Measurements from ENCODE around the gene FAF1.
A peak's percentile ranks its signal among the peaks of the same experiment; 100 is the strongest.

Gene FAF1

DNA sequence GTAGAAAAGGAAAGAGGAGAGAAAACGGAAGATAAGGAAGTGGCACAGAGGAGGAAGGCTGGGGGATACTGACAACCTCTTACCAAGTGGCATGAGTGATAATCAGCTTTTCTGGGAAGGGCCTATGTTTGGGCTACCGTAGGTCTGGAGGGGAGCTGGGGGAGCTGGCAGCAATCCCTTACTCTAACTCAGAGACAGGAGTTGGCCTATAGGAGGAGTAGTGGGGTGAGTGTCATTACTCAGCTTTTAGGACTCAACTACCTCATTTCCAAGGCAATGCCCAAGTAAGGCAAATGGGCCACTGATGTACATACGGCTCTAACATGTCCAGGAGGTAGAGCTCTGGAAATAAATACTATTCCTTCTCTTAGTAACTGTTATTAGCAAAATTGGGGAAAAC lies 488.1 kb downstream of the FAF1 start:
- no peak for DNase-seq

DNA sequence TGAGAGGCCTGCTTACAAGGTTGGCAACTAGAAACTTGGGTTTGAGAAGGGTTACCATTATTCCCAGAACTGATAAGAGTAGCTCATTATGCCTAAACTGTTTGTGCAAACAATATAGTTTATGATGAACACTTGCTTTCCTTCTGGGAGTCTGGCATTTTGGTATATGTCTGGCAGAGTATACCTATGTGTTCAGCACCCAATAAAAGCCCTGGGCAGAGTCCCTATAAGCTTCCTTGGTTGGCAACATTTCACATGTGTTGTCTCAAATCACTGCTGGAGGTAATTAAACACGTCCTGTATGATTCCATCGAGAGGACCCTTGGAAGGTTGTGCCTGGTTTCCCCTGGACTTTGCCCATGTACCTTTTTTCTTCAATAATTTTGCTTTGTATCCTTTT lies 497.1 kb downstream of the FAF1 start:
- no peak for DNase-seq

DNA sequence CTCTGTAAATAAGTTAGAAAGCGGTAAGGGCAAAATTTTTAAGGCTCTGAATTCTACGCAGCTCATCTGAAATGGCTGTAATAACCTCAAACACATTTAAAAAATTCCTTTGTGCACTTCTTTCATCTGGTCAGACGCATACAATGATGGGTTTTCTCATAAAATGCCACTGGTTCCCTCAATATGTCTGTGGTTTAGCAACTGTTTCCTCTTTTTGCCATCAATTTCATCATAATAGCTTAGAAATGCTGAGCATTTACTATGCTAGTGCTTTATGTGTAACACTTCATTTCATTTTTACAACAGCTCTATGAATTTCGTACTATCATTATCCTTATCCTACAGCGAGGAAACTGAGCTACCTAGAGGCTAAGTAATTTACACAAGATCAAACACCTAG lies 501.6 kb downstream of the FAF1 start:
- no peak for DNase-seq

DNA sequence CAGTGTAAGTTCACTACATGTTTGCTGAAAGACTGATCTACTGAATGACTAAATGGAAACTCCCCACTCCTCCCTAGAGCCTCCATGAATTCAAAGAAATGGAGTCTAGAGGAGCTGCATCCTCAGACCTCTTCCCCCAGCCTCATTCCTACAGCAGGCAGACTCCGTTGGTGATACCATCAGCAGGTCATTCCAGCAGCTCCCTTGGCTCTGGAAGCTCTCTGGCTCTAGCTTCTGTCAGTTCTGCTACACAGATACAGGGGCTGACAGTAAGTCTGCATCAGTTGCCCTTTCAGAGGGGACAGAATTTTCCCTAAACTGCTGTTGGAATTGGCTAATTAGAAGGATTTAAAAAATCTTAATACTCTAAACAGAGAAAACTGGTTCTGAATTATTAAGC lies 505.2 kb downstream of the FAF1 start:
- no peak for DNase-seq

DNA sequence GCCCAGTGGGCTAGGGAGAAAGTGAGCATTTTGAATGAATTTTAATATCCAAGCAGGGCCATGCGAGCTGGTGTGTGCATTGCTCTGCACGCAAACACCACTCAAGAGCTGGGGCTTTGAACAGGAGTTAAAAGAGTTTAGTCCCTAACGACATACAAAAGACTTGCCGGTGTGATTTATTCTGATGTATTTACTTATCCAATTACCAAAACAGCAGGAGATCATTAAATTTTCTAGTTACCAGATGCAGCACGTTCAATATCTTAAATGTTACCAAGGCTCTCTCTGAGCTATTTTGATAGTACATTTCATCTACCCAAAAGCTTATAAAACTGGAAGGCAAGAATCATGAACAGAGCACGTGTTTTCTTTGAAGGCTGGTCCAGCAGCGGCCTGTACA lies 506.8 kb downstream of the FAF1 start:
- no peak for DNase-seq

DNA sequence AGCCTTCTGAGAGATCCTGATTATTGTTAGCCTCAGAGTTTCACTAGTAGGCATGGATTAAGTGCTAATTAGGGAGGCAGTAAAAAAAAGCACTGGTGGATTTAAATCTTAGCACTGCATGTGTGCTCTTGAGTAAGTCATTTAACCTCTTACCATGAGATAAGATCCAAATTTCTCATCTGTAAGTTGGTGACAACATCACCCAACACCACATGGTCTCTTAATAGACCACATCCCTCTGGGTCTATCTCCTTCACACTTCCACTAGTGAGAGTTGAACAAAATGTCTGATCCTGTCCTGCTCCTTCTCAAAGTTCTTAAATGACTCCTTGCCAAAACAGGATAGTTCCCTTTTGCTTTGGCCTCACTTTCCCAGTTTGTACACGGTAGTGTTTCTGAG lies 507.4 kb downstream of the FAF1 start:
- DNase-seq: no peak

DNA sequence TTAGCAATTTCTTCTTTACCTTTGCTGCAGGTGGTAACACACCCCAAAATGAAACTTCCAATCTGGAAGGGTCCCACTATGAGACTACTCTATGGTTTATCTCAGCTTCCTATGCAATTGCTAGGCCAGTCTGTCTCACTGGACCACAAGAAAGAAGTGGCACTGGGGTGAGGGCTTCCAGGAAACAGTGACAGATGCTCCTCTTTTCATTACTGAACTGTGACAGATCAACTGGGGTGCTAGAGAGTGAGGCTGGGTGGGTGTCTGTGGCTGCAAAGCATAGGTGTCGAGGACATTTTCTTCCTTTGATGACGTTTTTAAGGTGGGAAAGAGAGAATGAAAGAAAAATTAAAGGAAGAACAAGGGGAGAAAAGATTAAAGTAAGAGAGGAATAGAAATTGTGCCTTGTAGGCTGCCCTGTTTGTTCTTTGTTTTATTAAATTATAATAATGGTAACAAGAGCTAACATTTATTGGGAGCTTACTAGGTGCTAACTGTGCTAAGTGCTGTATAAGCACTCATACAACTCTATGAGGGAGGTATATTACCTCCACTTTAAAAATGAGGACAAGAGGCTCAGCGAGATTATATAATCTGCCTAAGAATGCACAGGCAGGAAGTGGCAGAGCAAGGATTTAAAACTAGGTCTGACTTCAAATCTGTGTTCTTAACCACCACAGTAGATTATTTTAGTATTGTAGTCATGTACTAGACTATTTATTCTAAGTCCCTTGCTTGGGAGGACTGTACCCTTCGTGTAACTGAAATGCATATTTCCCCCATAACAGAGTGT lies 509.0 kb downstream of the FAF1 start:
- DNase-seq: no peak

DNA sequence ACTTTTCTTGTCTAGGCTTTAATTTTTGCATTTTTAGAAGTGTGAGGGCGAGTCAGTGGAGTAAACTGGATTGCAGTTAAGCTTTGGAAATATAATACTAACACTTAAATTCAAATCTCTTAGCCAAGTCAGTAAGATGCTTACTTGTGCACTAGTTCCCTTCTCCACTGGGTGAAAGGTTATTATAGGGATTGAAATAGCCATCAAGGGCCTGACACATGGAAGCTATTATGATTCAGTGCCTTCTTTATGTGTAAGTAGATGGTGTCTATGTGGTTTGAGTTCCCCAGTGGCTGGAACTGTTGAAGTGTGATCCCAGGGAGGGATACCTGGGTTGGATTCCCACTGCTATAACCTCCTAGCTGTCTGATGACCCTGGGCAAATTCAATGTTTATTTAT lies 512.1 kb downstream of the FAF1 start:
- no peak for DNase-seq

DNA sequence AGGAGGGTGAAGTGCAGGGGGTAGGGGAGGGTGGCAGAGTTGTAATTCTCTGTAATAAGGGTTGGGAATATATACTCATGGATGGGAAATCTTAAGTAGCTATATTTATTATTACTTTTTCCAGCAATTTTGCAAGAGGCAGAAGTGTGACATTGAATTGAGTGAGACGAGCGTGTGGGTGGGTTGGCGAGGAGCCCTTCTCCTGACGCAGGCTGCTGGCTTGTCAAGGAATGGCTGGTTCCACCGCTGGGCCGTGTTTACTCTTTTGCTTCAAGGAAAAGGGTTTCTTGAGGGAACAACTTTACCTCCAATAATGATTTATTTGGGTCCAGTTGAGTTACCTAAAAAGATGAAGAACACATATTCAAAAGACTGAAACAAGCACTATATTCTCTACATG lies 518.9 kb downstream of the FAF1 start:
- DNase-seq: no peak

DNA sequence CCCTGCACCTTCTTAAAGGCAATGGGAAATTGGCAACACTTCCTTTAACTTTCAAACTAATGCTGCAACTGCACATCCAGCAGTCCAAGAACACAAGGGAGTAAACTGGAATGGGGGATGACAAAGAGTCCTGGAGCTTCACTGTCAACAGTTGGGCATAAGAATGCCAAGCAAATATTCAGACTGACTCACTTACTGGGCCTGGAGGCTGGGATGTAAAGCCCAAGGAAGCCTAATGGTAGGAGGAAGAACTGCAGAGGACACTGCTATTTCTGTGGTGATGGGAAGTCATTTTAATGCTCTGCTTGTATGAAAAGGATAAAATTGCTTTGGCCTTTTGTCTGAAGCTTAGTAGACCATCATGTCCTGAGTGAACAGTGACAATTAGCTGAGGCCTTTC lies 521.1 kb downstream of the FAF1 start:
- no peak for DNase-seq

DNA sequence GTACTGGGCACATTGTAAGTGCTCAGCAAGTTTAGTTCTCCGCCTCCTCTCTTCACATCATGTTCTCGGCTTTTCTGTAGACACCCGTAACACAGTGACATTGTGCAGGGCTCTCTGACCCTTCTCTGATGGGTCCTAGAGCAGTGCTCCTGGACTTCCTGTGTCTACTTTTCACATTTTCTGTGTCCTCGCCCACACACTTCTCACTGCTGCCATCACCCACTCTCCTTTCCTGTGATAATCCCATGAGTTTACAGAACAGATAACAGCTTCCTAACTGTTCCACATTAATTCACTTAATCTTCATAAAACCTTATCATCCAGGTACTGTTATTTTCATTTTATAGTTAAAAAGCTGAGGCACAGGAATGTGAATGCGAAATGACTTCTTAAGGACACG lies 523.6 kb downstream of the FAF1 start:
- no peak for DNase-seq

DNA sequence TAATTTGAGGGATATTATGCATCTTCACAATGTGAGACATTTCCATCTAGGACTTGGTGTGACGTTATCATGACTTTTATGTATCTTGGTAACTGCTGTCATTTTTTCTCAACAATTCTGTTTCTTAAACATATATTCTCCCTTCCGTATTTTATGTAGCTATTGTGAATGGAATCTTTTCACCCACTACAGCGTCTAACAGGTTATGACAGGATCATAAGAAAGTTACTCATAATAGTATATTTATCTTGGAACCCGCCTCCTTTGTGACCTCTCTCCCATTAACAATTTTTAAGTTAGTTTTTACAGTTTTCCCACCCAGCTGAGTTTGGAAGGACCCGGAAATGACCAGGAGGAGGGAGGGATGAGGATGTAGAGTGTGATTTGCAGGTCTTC lies 530.1 kb downstream of the FAF1 start:
- no peak for DNase-seq

DNA sequence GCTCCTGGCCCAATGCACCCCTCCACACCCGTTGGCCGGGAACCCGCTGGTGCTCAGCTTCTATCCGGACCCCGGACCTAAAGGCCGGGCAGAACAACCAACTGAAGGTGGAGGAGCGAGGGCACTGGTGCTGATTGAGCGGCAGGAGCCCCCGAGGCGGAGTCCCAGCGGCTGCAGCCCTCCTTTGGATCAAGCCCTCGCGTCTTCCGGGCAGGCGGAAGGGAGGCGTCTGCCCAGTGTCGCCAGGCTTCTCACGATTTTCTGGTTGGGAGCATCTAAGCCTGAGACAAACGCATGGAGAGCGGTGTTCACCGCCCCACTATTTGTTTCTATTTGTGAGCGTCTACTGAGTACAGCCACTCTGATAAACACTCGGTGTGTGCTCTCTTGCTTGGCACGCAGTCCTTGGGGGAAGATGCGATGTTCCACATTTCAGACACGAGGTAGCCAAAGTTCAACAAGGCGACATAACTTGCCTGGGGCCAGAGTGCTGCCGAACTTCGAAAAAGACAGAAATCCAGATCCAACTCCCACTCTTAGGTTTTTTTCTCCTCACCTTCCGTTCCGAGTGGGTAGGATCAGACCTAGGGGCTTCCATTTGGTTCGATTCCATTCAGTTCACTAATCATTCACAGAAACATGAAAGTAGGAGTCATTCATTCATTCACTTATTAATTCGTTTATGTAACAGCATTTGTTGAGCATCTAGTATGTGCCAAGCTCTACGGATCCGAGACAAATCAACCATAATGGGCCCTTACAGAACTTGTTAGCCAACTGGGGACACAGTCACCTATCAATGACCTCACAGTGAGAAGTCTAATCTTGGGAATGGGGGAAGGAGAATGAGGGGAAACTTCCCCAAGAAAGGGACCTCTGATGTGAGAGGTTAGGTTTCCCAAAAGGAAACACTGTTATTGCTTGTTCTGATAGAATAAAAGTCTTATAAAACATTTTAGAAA lies 532.0 kb downstream of the FAF1 start:
- DNase-seq: no peak

DNA sequence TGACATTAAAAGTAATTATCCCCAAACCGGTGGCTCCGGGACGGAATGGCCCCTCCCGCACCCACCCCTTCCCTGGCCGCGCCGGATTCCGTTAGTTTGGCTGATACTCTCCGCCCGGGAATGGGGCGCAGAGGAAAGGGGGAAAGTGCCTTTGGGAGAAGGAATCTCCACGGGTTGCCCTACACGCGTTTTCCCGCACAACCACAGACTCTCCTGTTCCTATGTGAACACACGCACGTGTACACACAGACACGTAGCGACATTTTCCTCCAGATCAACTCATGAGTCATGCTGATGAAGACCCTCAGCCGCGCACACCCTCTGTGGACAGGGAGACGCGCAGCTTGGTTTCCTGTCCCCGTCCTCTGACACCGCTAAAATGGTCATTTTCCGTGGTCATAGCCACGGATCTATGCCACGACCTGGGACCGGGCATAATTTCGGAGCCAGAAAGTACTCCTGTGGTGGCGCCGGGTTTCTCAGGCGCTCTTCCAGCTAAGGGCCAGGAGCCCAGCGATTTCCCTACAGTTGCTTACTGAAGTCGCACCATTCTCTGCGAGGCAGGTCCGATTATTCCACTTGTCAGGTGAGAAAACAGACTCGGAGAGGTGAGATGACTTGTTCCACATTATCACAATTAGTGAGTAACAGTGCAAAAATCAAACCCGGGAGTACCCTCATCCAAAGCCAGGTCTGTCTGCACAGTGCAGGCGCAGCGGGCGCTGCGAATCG lies 532.8 kb downstream of the FAF1 start:
- DNase-seq: no peak

DNA sequence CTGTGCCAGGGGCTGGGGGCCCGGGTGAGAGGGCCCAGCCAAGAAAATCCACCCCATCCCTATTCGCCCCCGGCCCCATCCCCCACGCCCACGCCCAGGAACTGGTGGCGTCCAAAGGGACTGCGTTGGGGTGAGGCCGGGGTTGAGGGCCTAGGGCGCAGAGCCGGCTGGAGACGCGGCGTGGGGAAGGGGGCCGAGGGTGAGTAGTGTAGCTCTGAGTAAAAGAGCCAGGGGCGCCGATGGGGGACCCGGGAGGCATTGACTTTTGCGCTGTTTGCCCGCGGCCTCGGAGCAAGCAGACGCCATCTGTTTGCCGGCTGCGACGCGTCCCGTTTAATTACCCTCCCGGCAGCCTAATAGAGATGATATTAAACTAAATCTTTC lies 533.4 kb downstream of the FAF1 start:
- no peak for DNase-seq

DNA sequence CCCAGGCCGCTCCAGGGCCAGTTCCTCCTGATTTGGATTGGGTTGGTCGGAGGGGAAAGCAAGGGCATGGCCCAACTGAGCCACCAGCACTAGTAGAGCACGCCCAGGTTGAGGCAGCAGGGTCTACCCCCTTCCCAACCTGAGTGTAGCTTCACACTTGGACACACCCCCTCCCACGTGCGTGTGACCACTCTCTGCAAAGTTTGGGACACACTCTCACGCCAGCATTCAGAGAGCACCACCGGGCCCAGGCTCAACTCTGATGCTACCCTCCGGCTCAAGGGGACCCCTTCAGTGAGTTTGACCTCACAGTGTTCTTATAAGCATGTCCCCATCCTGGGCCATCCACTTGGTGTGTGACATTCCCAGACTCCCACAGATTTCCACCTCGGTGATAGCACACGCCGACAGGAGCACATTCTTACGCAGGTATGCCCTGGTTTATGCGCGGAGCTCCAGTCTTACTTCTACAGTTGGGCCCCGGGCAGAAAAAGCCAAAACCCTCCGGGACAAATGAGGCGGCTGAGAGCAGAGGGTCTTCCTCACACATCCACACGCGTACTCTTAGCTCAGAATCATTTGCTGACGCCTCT lies 533.9 kb downstream of the FAF1 start:
- DNase-seq: no peak

DNA sequence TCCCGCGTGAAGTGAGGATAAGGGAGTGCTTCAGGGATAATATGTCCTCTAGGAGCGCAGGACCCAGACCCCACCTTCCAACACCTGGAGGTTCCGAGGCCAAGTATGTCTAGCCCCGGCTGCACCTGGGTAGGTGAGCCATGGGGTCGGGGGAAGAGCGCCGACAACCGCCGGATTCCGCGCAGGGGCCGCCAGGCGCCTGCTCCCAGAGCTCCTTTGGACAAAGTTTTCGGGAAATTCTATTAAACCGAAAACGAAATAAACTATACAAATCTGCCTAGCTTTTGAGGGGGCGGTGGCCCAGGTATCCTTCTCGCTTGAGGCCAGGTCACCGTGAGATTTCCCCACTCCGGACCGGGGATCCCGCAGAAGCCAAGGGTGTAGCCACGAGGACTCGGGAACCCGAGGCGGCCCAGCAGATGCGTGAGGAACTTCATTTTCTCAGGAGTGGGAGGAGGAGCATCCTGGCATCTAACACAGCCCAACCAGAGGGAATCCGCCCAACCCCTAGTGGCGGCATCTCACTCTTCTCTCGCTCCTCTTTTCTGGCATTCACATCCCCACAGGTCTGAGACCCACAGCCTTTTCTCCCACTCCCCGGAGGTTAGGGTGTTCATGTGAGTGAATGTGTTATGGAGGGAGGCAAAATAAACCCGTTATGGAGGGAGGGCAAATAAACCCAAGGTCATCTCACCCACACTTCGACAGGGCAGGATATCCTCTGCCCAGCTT lies 534.5 kb downstream of the FAF1 start:
- DNase-seq: no peak

DNA sequence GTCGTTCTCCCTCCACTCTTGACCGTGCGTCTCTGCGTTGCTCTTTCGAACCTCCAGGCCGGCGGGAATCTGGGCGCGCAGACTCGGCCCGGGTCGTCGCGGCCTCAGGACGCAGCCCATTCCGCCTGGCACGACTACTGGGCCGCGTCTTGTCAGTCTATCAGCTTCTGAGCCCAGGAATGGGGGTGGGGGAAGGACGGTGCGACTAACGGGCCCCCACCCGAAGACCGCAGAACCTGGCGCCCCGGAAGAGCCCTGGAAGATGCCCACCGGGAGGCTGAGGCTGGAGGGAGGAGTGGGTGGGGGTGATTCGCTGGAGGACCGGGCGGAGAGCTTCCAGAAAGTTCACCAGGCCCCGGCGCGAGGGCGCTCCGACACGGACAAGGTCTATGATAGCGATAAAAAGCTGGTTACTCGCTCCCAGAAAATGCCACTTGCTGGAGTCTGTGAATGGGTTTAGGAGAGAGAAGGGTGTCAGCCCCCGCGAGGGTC lies 535.1 kb downstream of the FAF1 start:
- no peak for DNase-seq

DNA sequence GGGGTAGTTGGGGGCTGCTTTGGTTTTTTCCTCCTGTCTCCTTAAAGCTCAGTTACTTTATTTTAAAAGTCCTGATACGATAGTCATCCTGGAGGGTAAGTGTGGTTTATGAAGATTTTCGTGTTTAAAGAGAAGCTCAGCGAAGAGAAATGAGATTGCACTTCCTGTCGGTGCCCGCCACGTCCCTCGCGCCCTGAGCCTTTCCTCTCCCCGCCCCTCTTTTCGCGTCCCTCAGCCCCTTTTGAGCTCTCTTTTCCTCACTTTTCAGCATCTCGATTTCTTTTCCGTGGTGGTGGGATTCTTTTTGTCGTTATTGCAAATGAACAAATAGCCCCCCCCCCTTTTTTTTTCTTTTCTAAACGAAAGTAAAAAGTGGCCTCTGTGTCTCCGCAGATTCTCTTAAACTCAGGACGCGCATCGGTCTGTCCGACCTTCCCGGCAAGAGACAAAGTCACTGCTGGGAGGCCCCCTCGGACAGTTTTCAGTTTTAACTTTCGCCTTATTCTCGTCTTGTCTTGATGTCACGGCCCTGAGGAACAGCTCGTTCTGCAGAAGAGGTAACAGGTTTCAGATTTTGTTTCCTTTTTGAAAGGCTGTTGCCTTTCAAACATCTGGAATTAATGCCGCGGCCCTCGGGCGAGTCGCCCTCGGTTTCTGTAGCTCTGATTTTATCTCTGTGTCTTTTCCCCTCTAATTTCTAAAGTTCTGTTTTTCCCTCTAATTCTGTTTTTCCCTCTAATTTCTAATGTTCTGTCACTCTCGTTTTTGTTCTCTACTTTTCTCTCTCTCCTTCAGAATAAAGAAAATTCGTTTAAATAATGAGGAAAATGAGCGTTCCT lies 535.8 kb downstream of the FAF1 start:
- peak in 1 of 2 donors; percentile 17 for DNase-seq

DNA sequence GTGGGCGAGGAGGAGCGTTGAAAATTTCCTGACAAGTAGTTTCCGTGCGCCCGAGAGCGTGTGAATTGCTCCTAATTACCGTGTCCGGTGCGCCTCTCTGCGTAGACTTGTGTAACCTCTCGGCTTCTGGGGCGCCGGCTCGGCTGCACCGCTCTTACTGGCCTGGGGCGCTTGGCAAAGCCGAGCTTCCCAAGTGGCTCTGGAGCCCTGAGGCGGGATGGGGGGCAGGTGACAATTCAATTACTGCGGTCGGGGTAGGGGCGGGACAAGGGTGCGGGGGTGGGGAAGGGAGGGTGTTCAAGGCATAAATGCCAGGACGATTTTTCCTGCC lies 536.4 kb downstream of the FAF1 start:
- peak in 1 of 2 donors; percentile 54 for DNase-seq

DNA sequence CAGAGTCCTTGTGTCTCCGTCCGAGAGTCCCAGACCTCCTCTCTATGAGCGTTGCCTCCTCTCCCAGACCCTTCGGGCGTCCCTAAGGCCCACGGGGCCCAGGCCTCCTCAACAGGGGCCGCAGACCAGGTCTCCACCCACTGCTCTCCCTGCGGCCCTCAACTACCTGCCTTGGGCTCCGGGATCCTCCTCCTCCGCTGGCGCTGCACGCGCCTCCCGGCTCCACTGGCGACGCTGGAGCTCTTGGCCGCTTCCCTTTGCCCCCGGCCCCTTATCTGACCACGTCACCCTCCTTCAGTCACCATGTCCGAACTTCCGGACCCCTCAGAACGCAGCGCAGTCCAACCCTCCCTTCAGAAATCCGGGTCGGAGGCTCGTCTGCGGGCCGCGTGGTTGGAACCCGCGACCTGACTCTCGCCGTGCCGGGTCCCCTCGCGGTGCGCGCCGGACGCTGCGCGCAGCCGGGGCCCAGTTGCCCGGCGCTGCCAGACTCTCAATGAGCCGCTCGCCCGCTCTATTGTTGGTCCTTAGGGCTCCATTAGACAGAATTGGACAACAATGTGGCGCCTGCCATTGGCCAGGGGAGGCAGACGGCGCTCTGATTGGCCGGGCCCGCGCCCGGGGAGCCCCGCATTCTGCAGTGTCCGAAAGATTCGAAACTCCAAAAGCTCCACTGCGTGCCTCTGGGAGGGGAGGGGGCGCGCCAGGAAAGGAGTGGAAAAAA lies 537.0 kb downstream of the FAF1 start, which contains the start of gene DMRTA2:
DMRTA2 (minus strand) TSS at position 498 of the 724 bp plus-strand sequence. CDS start 1,907 bp downstream, outside the sequence.
- DNase-seq: no peak

Measured in stimulated activated CD4-positive, alpha-beta T cell treated with anti-CD3 and anti-CD28 coated beads, Interleukin-2, amount 100 ng/mL, for 24 hours (primary cell).